ENCODE results near the gene ZFYVE28.

Gene ZFYVE28

GRCh38 chr4:2304877-2305561 is 113.4 kb downstream of the ZFYVE28 start:
- Histone ChIP-seq H3K9me3 (ENCODE audit: control insufficient read depth in 1 of 2, low read length in 2 of 2) (peaks cover 0 to 13% of the 10 kb centered on the region in 2 donors), H3K4me3 (ENCODE audit: low read depth in 1 of 2, low read length in 2 of 2) (no peak overlapping the region), H3K36me3 (ENCODE audit: control insufficient read depth in 1 of 2, insufficient read depth in 2 of 2, low read length in 2 of 2) (peaks cover 0 to 9% of the 10 kb centered on the region in 2 donors), H3K27ac (ENCODE audit: low read length) (no peak overlapping the region), H3K27me3 (ENCODE audit: low read depth, low read length) (no peaks in the 10 kb centered on the region), H3K4me1 (ENCODE audit: control insufficient read depth in 1 of 2, insufficient read depth in 2 of 2, low read length in 2 of 2) (no peaks in the 10 kb centered on the region)

GRCh38 chr4:2304321-2304876 is 114.0 kb downstream of the ZFYVE28 start:
- Histone ChIP-seq H3K9me3 (ENCODE audit: control insufficient read depth in 1 of 2, low read length in 2 of 2) (peaks cover 0 to 13% of the 10 kb centered on the region in 2 donors), H3K36me3 (ENCODE audit: control insufficient read depth in 1 of 2, insufficient read depth in 2 of 2, low read length in 2 of 2) (peaks cover 0 to 9% of the 10 kb centered on the region in 2 donors), H3K4me1 (ENCODE audit: control insufficient read depth in 1 of 2, insufficient read depth in 2 of 2, low read length in 2 of 2) (no peaks in the 10 kb centered on the region), H3K4me3 (ENCODE audit: low read depth in 1 of 2, low read length in 2 of 2) (no peak overlapping the region), H3K27ac (ENCODE audit: low read length) (no peak overlapping the region), H3K27me3 (ENCODE audit: low read depth, low read length) (no peaks in the 10 kb centered on the region)

- Histone ChIP-seq H3K4me3 (ENCODE audit: low read depth in 1 of 2, low read length in 2 of 2) (no peak overlapping the region), H3K27me3 (ENCODE audit: low read depth, low read length) (no peaks in the 10 kb centered on the region), H3K9me3 (ENCODE audit: control insufficient read depth in 1 of 2, low read length in 2 of 2) (peaks cover 0 to 13% of the 10 kb centered on the region in 2 donors), H3K36me3 (ENCODE audit: control insufficient read depth in 1 of 2, insufficient read depth in 2 of 2, low read length in 2 of 2) (peaks cover 0 to 9% of the 10 kb centered on the region in 2 donors), H3K27ac (ENCODE audit: low read length) (no peak overlapping the region), H3K4me1 (ENCODE audit: control insufficient read depth in 1 of 2, insufficient read depth in 2 of 2, low read length in 2 of 2) (no peaks in the 10 kb centered on the region)
These were observed 114.6 kb downstream of the ZFYVE28 start for GRCh38 chr4:2303686-2304320.

GRCh38 chr4:2303121-2303685 is 115.2 kb downstream of the ZFYVE28 start:
- Histone ChIP-seq H3K36me3 (ENCODE audit: control insufficient read depth in 1 of 2, insufficient read depth in 2 of 2, low read length in 2 of 2) (peaks cover 0 to 9% of the 10 kb centered on the region in 2 donors), H3K27ac (ENCODE audit: low read length) (no peak overlapping the region), H3K4me3 (ENCODE audit: low read depth in 1 of 2, low read length in 2 of 2) (no peak overlapping the region), H3K9me3 (ENCODE audit: control insufficient read depth in 1 of 2, low read length in 2 of 2) (peaks cover 0 to 13% of the 10 kb centered on the region in 2 donors), H3K27me3 (ENCODE audit: low read depth, low read length) (no peaks in the 10 kb centered on the region), H3K4me1 (ENCODE audit: control insufficient read depth in 1 of 2, insufficient read depth in 2 of 2, low read length in 2 of 2) (no peaks in the 10 kb centered on the region)

- H3K4me3 ChIP-seq (ENCODE audit: low read depth in 1 of 2, low read length in 2 of 2), result no peak overlapping the region
- H3K36me3 ChIP-seq (ENCODE audit: control insufficient read depth in 1 of 2, insufficient read depth in 2 of 2, low read length in 2 of 2), result peaks cover 0 to 9% of the 10 kb centered on the region in 2 donors
- no peaks in the 10 kb centered on the region for H3K27me3 ChIP-seq (ENCODE audit: low read depth, low read length)
- H3K4me1 ChIP-seq (ENCODE audit: control insufficient read depth in 1 of 2, insufficient read depth in 2 of 2, low read length in 2 of 2), result no peaks in the 10 kb centered on the region
- peaks cover 0 to 11% of the 10 kb centered on the region in 2 donors for H3K9me3 ChIP-seq (ENCODE audit: control insufficient read depth in 1 of 2, low read length in 2 of 2)
- no peak overlapping the region for H3K27ac ChIP-seq (ENCODE audit: low read length)
These were observed 115.9 kb downstream of the ZFYVE28 start for GRCh38 chr4:2302387-2303119.

GRCh38 chr4:2301806-2302205 is 116.6 kb downstream of the ZFYVE28 start:
- no peak overlapping the region for H3K27ac ChIP-seq (ENCODE audit: low read length)
- H3K4me3 ChIP-seq (ENCODE audit: low read depth in 1 of 2, low read length in 2 of 2), result no peak overlapping the region
- no peaks in the 10 kb centered on the region for H3K27me3 ChIP-seq (ENCODE audit: low read depth, low read length)
- H3K36me3 ChIP-seq (ENCODE audit: control insufficient read depth in 1 of 2, insufficient read depth in 2 of 2, low read length in 2 of 2), result peaks cover 0 to 9% of the 10 kb centered on the region in 2 donors
- no peaks in the 10 kb centered on the region for H3K4me1 ChIP-seq (ENCODE audit: control insufficient read depth in 1 of 2, insufficient read depth in 2 of 2, low read length in 2 of 2)
- H3K9me3 ChIP-seq (ENCODE audit: control insufficient read depth in 1 of 2, low read length in 2 of 2), result peaks cover 0 to 9% of the 10 kb centered on the region in 2 donors

- Histone ChIP-seq H3K27ac (ENCODE audit: low read length) (no peak overlapping the region), H3K27me3 (ENCODE audit: low read depth, low read length) (no peaks in the 10 kb centered on the region), H3K4me3 (ENCODE audit: low read depth in 1 of 2, low read length in 2 of 2) (no peak overlapping the region), H3K9me3 (ENCODE audit: control insufficient read depth in 1 of 2, low read length in 2 of 2) (peaks cover 0 to 6% of the 10 kb centered on the region in 2 donors), H3K36me3 (ENCODE audit: control insufficient read depth in 1 of 2, insufficient read depth in 2 of 2, low read length in 2 of 2) (peaks cover 0 to 9% of the 10 kb centered on the region in 2 donors), H3K4me1 (ENCODE audit: control insufficient read depth in 1 of 2, insufficient read depth in 2 of 2, low read length in 2 of 2) (no peaks in the 10 kb centered on the region)
These were observed 117.2 kb downstream of the ZFYVE28 start for GRCh38 chr4:2301225-2301642.

- Histone ChIP-seq H3K27ac (ENCODE audit: low read length) (no peak overlapping the region), H3K27me3 (ENCODE audit: low read depth, low read length) (no peaks in the 10 kb centered on the region), H3K4me1 (ENCODE audit: control insufficient read depth in 1 of 2, insufficient read depth in 2 of 2, low read length in 2 of 2) (no peaks in the 10 kb centered on the region)
These were observed 117.8 kb downstream of the ZFYVE28 start for GRCh38 chr4:2300431-2301224.

GRCh38 chr4:2299794-2300193 is 118.7 kb downstream of the ZFYVE28 start:
- H3K27ac ChIP-seq (ENCODE audit: low read length), result no peak overlapping the region
- no peak overlapping the region for H3K4me3 ChIP-seq (ENCODE audit: low read depth in 1 of 2, low read length in 2 of 2)
- peaks cover 0 to 6% of the 10 kb centered on the region in 2 donors for H3K36me3 ChIP-seq (ENCODE audit: control insufficient read depth in 1 of 2, insufficient read depth in 2 of 2, low read length in 2 of 2)
- H3K27me3 ChIP-seq (ENCODE audit: low read depth, low read length), result no peaks in the 10 kb centered on the region
- no peaks in the 10 kb centered on the region for H3K4me1 ChIP-seq (ENCODE audit: control insufficient read depth in 1 of 2, insufficient read depth in 2 of 2, low read length in 2 of 2)
- peaks cover 0 to 6% of the 10 kb centered on the region in 2 donors for H3K9me3 ChIP-seq (ENCODE audit: control insufficient read depth in 1 of 2, low read length in 2 of 2)

More at GRCh38 chr4:2300431-2301224, 117.8 kb downstream of the ZFYVE28 start:
- peaks cover 0 to 9% of the 10 kb centered on the region in 2 donors for H3K36me3 ChIP-seq (ENCODE audit: control insufficient read depth in 1 of 2, insufficient read depth in 2 of 2, low read length in 2 of 2)
- peaks cover 0 to 6% of the 10 kb centered on the region in 2 donors for H3K9me3 ChIP-seq (ENCODE audit: control insufficient read depth in 1 of 2, low read length in 2 of 2)
- no peak overlapping the region for H3K4me3 ChIP-seq (ENCODE audit: low read depth in 1 of 2, low read length in 2 of 2)

- no peaks in the 10 kb centered on the region for H3K27me3 ChIP-seq (ENCODE audit: low read depth, low read length)
- no peak overlapping the region for H3K27ac ChIP-seq (ENCODE audit: low read length)
- H3K9me3 ChIP-seq (ENCODE audit: control insufficient read depth in 1 of 2, low read length in 2 of 2), result peaks cover 0 to 6% of the 10 kb centered on the region in 2 donors
- no peak overlapping the region for H3K4me3 ChIP-seq (ENCODE audit: low read depth in 1 of 2, low read length in 2 of 2)
- no peaks in the 10 kb centered on the region for H3K36me3 ChIP-seq (ENCODE audit: control insufficient read depth in 1 of 2, insufficient read depth in 2 of 2, low read length in 2 of 2)
- no peaks in the 10 kb centered on the region for H3K4me1 ChIP-seq (ENCODE audit: control insufficient read depth in 1 of 2, insufficient read depth in 2 of 2, low read length in 2 of 2)
These were observed 119.9 kb downstream of the ZFYVE28 start for GRCh38 chr4:2298532-2298991.
